PC-3 (cell line): ENCODE results near the gene PRICKLE2.

Source experiments
- EZH2 ChIP-seq: fragments of 300-600 bp; sonication (generic); IDR thresholded peaks from one replicate; pipeline ENCODE4 v1.6.1; 2017; ENCODE audit warnings: antibody characterized with exemption, mild to moderate bottlenecking, low read length; ENCODE audit not compliant: unreplicated experiment
- TF ChIP-seq, protein P1 (sequence below): fragments of 300-600 bp; sonication (generic); conservative IDR thresholded peaks from 2 replicates; pipeline ENCODE4 v1.5.1; 2017; ENCODE audit warnings: antibody characterized with exemption, low read depth, mild to moderate bottlenecking, low read length

- no peak for TF ChIP-seq EZH2
- TF ChIP-seq, protein P1, sequence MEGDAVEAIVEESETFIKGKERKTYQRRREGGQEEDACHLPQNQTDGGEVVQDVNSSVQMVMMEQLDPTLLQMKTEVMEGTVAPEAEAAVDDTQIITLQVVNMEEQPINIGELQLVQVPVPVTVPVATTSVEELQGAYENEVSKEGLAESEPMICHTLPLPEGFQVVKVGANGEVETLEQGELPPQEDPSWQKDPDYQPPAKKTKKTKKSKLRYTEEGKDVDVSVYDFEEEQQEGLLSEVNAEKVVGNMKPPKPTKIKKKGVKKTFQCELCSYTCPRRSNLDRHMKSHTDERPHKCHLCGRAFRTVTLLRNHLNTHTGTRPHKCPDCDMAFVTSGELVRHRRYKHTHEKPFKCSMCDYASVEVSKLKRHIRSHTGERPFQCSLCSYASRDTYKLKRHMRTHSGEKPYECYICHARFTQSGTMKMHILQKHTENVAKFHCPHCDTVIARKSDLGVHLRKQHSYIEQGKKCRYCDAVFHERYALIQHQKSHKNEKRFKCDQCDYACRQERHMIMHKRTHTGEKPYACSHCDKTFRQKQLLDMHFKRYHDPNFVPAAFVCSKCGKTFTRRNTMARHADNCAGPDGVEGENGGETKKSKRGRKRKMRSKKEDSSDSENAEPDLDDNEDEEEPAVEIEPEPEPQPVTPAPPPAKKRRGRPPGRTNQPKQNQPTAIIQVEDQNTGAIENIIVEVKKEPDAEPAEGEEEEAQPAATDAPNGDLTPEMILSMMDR = no peak
Observed at GRCh38 chr3:64214381-64215018, 10.8 kb downstream of the PRICKLE2 start.
